CD14-positive monocyte (primary cell): ENCODE measurements around the gene TRABD2B. TPM values are rescaled to one million over a fixed set of nuclear protein-coding genes. Genes with fewer than 3 reads are reported as not detected.

ENCODE experiments used
- DNase-seq, 3 donors: peaks; one replicate each; pipeline ENCODE4 v3.0.0-alpha.2; 2011 to 2022
- H2AFZ ChIP-seq: 2 replicates; pipeline ENCODE4 v1.6.0; 2012; ENCODE audit warnings: mild to moderate bottlenecking, low read depth, low read length, inconsistent platforms; ENCODE audit not compliant: insufficient read depth, poor library complexity, severe bottlenecking
- H3K27ac ChIP-seq, 2 donors: 1 replicate in 1 of 2; 2 replicates in 1 of 2; pipeline ENCODE4 v1.5.1; 2012 to 2013; ENCODE audit warnings: low read length in 2 of 2, control low read depth in 1 of 2, inconsistent platforms in 1 of 2, low read depth in 1 of 2, mild to moderate bottlenecking in 1 of 2
- H3K27me3 ChIP-seq, 2 donors: one replicate each; pipeline versions ENCODE4 v1.6.0 to v1.6.1; 2011 to 2013; ENCODE audit warnings: low read length in 2 of 2; ENCODE audit not compliant: control insufficient read depth in 2 of 2, insufficient read depth in 2 of 2
- H3K36me3 ChIP-seq, 2 donors: replicated peaks in 1 of 2; 1 replicate in 1 of 2; 2 replicates in 1 of 2; pipeline versions ENCODE4 v1.5.1 to v1.6.1; 2012 to 2013; ENCODE audit warnings: low read length in 2 of 2, control low read depth in 1 of 2, inconsistent platforms in 1 of 2, mild to moderate bottlenecking in 1 of 2; ENCODE audit not compliant: insufficient read depth in 2 of 2, control insufficient read depth in 1 of 2
- H3K4me1 ChIP-seq, 2 donors: 1 replicate in 1 of 2; 2 replicates in 1 of 2; pipeline versions ENCODE4 v1.5.1 to v1.6.1; 2012 to 2013; ENCODE audit warnings: low read length in 2 of 2, control low read depth in 1 of 2, inconsistent platforms in 1 of 2, mild to moderate bottlenecking in 1 of 2, moderate library complexity in 1 of 2; ENCODE audit not compliant: insufficient read depth in 2 of 2, control insufficient read depth in 1 of 2
- H3K4me2 ChIP-seq: replicated peaks from 2 replicates; pipeline ENCODE3; 2012; ENCODE audit warnings: low read length, moderate library complexity, mild to moderate bottlenecking; ENCODE audit not compliant: poor library complexity, severe bottlenecking; ENCODE audit errors: extremely low read depth
- H3K4me3 ChIP-seq, 3 experiments: fragments of 200-600 bp in 1 of 3; sonication (generic) in 1 of 3; replicated peaks in 1 of 3; 1 replicate in 2 of 3; 2 replicates in 1 of 3; pipeline ENCODE4 v1.5.1; 2011 to 2013; ENCODE audit warnings: low read length in 3 of 3, mild to moderate bottlenecking in 3 of 3, control low read depth in 2 of 3, low read depth in 2 of 3, inconsistent platforms in 1 of 3, moderate library complexity in 1 of 3
- H3K79me2 ChIP-seq: 2 replicates; pipeline ENCODE4 v1.6.0; 2012; ENCODE audit warnings: mild to moderate bottlenecking, control low read depth, inconsistent platforms, low read length, moderate library complexity; ENCODE audit not compliant: insufficient read depth
- H3K9ac ChIP-seq: 2 replicates; pipeline ENCODE4 v1.6.0; 2017; ENCODE audit warnings: low read length, mild to moderate bottlenecking; ENCODE audit not compliant: insufficient read depth, poor library complexity, severe bottlenecking
- H3K9me3 ChIP-seq, 2 donors: replicated peaks in 1 of 2; 1 replicate in 1 of 2; 2 replicates in 1 of 2; pipeline versions ENCODE4 v1.5.1 to v1.6.1; 2012 to 2013; ENCODE audit warnings: low read length in 2 of 2, control low read depth in 1 of 2; ENCODE audit not compliant: control insufficient read depth in 1 of 2, insufficient read depth in 1 of 2
- H4K20me1 ChIP-seq: 2 replicates; pipeline ENCODE4 v1.6.0; 2012; ENCODE audit warnings: mild to moderate bottlenecking, low read length, control low read depth, moderate library complexity; ENCODE audit not compliant: insufficient read depth
- H3K27ac Mint-ChIP-seq, 7 donors: one replicate each; pipeline ENCODE4 v1.8.0; 2020; ENCODE audit warnings: mild to moderate bottlenecking in 7 of 7, mixed read lengths in 7 of 7, moderate library complexity in 6 of 7, inconsistent platforms in 2 of 7
- H3K27me3 Mint-ChIP-seq, 3 donors: one replicate each; pipeline ENCODE4 v1.8.0; 2021 to 2022; ENCODE audit warnings: low read depth in 3 of 3, mild to moderate bottlenecking in 3 of 3, mixed read lengths in 3 of 3, moderate library complexity in 3 of 3, inconsistent platforms in 1 of 3
- H3K36me3 Mint-ChIP-seq, 2 donors: one replicate each; pipeline ENCODE4 v1.8.0; 2020; ENCODE audit warnings: mixed read lengths in 2 of 2, inconsistent platforms in 1 of 2, mild to moderate bottlenecking in 1 of 2
- H3K4me1 Mint-ChIP-seq: one replicate; pipeline ENCODE4 v1.8.0; 2020; ENCODE audit warnings: mild to moderate bottlenecking, mixed read lengths
- H3K4me3 Mint-ChIP-seq, 2 donors: one replicate each; pipeline ENCODE4 v1.8.0; 2020; ENCODE audit warnings: mild to moderate bottlenecking in 2 of 2, mixed read lengths in 2 of 2, moderate library complexity in 1 of 2
- H3K9me3 Mint-ChIP-seq, 7 donors: one replicate each; pipeline ENCODE4 v1.8.0; 2020 to 2022; ENCODE audit warnings: mixed read lengths in 7 of 7, mild to moderate bottlenecking in 6 of 7, moderate library complexity in 6 of 7, inconsistent platforms in 2 of 7
- WGBS: methylation state at CpG from one replicate; pipeline ENCODE4 v1.1.5; 2013; ENCODE audit warnings: missing lambda C conversion rate; ENCODE audit not compliant: insufficient coverage; 5-methylcytosine and 5-hydroxymethylcytosine counted together
- intact Hi-C, 2 donors: fragments of 100-400 bp; cut with micrococcal nuclease; formaldehyde crosslinking; loops; one replicate each; pipeline versions ENCODE4 v1.15.0 to v1.15.1; 2023
- polyA plus RNA-seq, 3 donors: library from polyadenylated mRNA; depleted of rRNA in 1 of 3; unstranded in 2 of 3; stranded (reverse) in 1 of 3; fragments of 300-500 nt in 2 of 3; fragments of >200 nt in 1 of 3; fragmentation: Illumina TruSeq in 2 of 3; gene quantifications; 1 replicate in 2 of 3; 2 replicates in 1 of 3; pipeline ENCODE4 v1.2.3, GENCODE V29; 2012 to 2021
- TF ChIP-seq, protein P1 (sequence below): fragments of 200-600 bp; IDR thresholded peaks from one replicate; pipeline ENCODE4 v1.8.0; 2022; ENCODE audit warnings: antibody characterized with exemption, mild to moderate bottlenecking

TRABD2B gene
- polyA plus RNA-seq, 3 donors, result not detected

DNA sequence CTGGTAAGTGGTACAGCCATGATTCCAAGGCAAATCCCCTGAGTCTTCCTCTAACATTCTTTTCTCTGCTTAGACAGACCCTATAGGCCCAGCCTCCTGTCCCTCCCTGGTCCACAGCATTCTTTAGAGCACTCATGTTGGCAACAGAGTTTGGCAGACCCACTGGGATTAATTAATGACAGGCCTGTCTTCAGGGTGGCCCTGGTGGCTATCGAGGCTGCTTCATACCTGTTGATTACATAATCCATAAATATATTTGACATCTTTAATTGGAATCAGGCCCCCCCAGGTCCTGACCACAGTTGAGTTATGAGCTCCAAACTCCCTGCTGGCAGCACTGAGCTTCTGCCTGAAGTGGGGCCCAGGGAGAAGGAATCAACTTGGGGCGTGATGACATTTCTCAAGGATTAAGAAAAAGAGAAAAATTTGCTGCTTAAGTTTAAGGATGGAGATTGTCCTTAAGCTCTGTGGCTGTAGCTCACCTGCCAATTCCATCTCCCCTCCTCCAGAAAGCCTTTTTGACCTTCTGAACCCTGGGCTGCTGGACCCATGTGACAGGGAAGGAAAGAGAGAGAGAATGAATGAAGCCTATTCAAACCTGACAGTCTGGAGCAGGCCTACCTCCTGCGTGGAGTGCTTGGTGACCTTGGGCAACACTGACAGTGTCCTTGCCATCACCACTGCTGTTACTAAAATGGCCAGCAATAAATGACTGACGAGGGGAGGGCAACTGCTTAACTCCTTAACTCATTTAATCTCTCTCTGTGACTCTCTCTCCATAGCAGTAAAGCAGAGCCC lies 156.6 kb downstream of the TRABD2B start:
- Histone ChIP-seq H3K9me3 (peaks cover 0 to 2% of the 10 kb centered on the region in 2 donors), H3K27ac (no peak overlapping the region), H3K27me3 (peaks cover 0 to 4% of the 10 kb centered on the region in 2 donors), H3K4me3 (no peak overlapping the region), H3K4me2 (no peak overlapping the region), H3K9ac (no peak overlapping the region), H2AFZ (no peak overlapping the region), H4K20me1 (no peaks in the 10 kb centered on the region), H3K36me3 (no peaks in the 10 kb centered on the region), H3K79me2 (no peaks in the 10 kb centered on the region), H3K4me1 (no peaks in the 10 kb centered on the region)
- intact Hi-C loops, result no loop called here
- no peak overlapping the region for H3K4me3 Mint-ChIP-seq
- no peak overlapping the region for H3K27ac Mint-ChIP-seq
- WGBS, result 94% methylated on average over 3 of the region's 4 CpGs
- H3K36me3 Mint-ChIP-seq, result no peaks in the 10 kb centered on the region
- TF ChIP-seq, protein P1, sequence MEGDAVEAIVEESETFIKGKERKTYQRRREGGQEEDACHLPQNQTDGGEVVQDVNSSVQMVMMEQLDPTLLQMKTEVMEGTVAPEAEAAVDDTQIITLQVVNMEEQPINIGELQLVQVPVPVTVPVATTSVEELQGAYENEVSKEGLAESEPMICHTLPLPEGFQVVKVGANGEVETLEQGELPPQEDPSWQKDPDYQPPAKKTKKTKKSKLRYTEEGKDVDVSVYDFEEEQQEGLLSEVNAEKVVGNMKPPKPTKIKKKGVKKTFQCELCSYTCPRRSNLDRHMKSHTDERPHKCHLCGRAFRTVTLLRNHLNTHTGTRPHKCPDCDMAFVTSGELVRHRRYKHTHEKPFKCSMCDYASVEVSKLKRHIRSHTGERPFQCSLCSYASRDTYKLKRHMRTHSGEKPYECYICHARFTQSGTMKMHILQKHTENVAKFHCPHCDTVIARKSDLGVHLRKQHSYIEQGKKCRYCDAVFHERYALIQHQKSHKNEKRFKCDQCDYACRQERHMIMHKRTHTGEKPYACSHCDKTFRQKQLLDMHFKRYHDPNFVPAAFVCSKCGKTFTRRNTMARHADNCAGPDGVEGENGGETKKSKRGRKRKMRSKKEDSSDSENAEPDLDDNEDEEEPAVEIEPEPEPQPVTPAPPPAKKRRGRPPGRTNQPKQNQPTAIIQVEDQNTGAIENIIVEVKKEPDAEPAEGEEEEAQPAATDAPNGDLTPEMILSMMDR, result no peak
- H3K9me3 Mint-ChIP-seq, result peaks cover 0 to 3% (median 0%) of the 10 kb centered on the region in 7 donors
- DNase-seq, result no peak
- H3K4me1 Mint-ChIP-seq, result no peaks in the 10 kb centered on the region
- H3K27me3 Mint-ChIP-seq, result peaks cover 7 to 15% (median 10%) of the 10 kb centered on the region in 3 donors

DNA sequence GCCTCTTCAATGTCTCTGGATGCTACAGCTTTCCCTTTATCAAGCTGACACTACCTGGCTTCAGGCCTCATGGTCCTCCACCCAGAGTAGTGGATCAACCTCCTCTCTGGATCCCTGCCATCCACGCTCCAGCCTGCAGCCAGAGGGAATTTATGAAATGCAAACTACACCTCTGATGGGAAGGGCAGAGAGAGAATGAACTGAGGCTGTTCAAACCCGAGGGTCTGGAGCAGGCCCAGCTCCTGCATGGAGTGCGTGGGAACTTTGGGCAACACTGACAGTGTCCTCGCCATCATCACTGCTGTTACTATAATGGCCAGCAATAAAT lies 157.8 kb downstream of the TRABD2B start:
- Histone ChIP-seq H3K27ac (no peak overlapping the region), H3K9ac (no peak overlapping the region), H3K4me2 (no peak overlapping the region), H3K4me3 (no peak overlapping the region), H3K9me3 (peaks cover 0 to 2% of the 10 kb centered on the region in 2 donors), H3K4me1 (no peaks in the 10 kb centered on the region), H3K27me3 (peaks cover 0 to 4% of the 10 kb centered on the region in 2 donors), H2AFZ (no peak overlapping the region), H3K36me3 (no peaks in the 10 kb centered on the region), H3K79me2 (no peaks in the 10 kb centered on the region), H4K20me1 (no peaks in the 10 kb centered on the region)
- Mint-ChIP-seq H3K36me3 (no peaks in the 10 kb centered on the region), H3K4me3 (no peak overlapping the region), H3K4me1 (no peaks in the 10 kb centered on the region), H3K27me3 (peaks cover 4 to 15% (median 9%) of the 10 kb centered on the region in 3 donors), H3K9me3 (peaks cover 0 to 6% (median 3%) of the 10 kb centered on the region in 7 donors), H3K27ac (no peak overlapping the region)
- TF ChIP-seq, protein P1, result no peak
- no peak for DNase-seq
- intact Hi-C loops, result no loop called here
- WGBS, result no CpG with 5 or more reads among the region's 4 CpGs
